Right ventricle myocardium superior (tissue), 1 donor: ENCODE measurements around the gene GNE. TPM values are rescaled to one million over a fixed set of nuclear protein-coding genes. Genes with fewer than 3 reads are reported as not detected.
A peak's percentile ranks its signal among the peaks of the same experiment; 100 is the strongest.
"Not testable (repeated sequence)": the region's sequence is repeated elsewhere in the genome, so short reads cannot be mapped to it uniquely, and the experiment has no call there.

Experiments
- ATAC-seq: fragments of 200-7000 bp; cut with Tn5 transposase; one replicate; pipeline ENCODE4 v1.9.1; 2020; ENCODE audit warnings: mild to moderate bottlenecking; ENCODE audit not compliant: poor library complexity
- DNase-seq: peaks from one replicate; pipeline ENCODE4 v3.0.0-alpha.2; 2020
- intact Hi-C: fragments of 100-400 bp; cut with DNase I; formaldehyde crosslinking; loops from one replicate; pipeline ENCODE4 v1.11.2; 2022
- total RNA-seq: library from RNA; stranded (reverse); fragmentation: NEBNext Ultra II Directional; extraction: Animal tissue kit (Norgen Biotek cat#: 25700); gene quantifications from one replicate; pipeline ENCODE4 v1.2.1, GENCODE V29; 2021
- donor health status: DM: no; HTN: yes; CAD: no; lungs with severe emphysema.

The GNE gene
- total RNA-seq, 1 donor from 2014 or later = 12.4 TPM

DNA sequence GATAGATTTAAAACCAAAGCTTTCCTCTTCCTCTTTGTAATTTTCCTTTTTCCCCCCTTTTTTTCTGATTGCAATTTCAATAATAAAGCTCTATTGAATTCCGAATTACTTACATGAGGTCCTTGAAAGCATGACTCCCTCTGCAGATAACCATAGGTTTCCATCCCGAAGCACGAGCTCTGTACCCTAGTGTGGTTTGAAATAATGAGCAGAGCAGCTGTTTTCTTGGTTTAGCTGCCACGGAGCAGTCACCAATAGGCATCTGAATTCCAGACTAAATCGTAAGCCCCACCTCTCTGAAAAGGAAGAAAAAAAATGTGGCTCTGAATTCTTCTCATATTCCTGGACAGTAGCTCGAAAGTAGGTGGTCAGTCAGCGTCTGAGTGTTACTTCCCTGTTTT lies 18.5 kb upstream of the GNE start:
- DNase-seq (no peak), ATAC-seq (peak; percentile 38)
- intact Hi-C loops = no loop called here

DNA sequence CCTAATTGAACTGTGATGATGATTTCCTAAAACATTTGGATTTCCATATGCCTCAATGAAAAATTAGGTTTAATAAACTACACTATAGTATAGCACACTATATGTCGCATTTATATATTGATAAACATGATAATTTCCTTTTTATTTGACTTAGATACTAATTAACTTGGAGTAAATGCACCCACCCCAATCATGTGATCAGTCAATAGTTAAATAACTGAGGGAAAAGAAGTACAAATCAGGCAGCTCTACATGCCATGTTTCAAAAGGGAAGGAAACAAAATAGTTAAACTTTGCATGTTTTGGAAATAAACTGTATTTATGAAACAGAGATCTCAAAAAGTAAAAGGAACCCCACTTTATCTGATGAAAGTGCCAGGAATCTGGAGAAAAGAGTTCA lies 18.0 kb upstream of the GNE start:
- ATAC-seq = no peak
- DNase-seq = no peak
- intact Hi-C loops = no loop called here

DNA sequence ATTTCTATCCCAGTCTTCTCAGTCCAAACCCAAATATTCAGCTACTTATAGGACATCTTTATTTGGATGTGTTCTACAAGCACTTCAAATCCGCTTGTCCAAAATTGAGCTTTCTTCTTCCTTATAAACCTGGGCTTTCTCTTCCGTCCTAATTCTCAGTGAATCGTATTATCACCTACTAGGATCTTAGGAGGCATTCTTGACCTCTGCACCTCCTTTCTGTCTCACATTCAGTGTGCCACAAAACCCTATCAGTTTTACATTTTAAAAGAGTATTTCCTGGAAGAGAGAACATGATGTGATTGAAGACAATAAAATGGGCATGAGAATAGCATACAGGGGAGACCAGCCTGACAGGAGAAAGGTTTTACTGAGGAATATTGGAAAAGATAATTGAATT lies 16.8 kb upstream of the GNE start:
- DNase-seq (no peak), ATAC-seq (no peak)
- intact Hi-C loops = no loop called here

DNA sequence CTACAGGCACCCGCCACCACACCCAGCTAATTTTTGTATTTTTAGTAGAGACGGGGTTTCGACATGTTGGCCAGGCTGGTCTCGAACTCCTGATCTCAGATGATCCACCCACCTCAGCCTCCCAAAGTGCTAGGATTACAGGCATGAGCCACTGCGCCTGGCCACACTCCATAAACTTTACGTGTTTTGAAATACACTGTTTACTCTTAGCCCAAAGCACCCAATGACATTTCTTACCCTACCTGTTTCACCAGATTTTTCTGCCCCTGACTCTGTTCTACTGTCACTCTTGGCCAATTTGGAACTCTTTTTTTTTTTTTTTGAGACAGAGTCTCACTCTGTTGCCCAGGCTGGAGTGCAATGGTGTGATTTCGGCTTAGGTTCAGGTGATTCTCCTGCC lies 15.1 kb upstream of the GNE start:
- ATAC-seq, intact Hi-C loops, DNase-seq: not testable (repeated sequence)

DNA sequence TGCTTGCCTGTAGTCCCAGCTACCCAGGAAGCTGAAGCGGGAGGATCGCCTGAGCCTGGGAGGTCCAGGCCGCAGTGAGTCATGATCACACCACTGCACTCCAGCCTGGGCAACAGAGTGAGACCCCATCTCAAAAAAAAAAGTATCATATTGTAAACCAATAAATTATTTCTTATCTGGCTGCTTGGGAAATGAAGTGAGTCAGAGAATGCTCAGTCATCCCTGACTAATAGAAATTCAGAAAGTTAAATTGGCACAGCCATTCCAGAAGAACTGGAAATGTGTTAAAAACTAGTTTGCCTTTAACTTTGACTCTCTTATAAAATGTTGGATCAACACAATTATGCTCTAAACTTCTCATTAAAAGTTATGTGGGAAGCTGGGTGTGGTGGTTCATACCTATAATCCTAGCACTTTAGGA lies 9.8 kb upstream of the GNE start:
- intact Hi-C loops = no loop called here
- ATAC-seq (no peak), DNase-seq (no peak)

DNA sequence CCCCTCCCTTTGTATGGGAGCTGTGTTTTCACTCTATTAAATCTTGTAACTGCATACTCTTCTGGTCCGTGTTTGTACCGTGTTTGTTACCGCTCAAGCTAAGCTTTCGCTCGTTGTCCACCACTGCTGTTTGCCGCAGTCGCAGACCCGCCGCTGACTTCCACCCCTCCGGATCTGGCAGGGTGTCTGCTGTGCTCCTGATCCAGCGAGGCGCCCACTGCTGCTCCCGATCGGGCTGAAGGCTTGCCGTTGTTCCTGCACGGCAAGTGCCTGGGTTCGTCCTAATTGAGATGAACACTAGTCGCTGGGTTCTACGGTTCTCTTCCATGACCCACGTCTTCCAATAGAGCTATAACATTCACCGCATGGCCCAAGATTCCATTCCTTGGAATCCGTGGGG lies 6.6 kb upstream of the GNE start:
- DNase-seq = no peak
- intact Hi-C loops = no loop called here
- no peak for ATAC-seq

DNA sequence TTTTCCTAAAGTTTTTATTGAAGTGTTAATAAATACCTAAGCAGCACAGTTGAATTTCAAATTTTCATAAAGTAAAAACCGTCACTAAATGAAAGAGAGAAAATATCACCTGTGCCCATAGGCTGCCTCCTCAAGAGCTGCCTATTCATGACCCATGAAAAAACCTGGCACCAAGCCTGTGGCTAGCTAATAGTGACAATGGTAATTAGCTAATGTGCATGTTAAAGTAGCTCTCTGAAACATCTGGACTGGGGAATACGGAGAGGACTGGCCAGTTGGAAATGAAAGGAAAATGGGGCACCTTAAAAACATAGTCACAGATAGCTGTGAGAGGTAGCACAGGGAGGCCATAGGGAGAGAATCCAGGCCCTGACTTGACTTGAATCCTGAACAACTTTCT lies 5.4 kb upstream of the GNE start:
- intact Hi-C loops = no loop called here
- DNase-seq = no peak
- no peak for ATAC-seq

DNA sequence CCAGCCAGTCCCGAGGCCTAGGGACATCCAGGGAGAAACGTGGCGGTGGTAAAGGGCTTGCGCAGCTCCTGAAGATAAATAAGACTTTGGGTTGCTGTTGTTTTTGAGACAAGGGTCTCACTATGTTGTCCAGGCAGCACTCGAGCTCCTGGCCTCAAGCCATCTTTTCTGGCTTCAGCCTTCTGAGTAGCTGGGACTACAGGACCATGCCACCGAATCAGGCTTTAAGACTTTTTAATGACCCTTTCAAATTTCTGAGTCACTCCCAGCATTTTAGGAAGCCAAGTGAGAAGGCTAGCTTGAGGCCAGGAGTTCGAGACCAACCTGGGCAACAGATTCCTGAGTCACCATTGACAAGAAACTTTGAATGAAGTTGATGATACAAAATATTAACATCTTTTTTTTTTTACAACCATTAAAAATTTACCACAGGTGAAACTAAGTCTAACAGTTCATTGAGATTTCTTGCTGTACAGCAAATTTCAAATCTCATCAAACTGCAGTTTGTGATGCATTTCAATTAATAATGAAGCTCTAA lies 817 bp upstream of the GNE start:
- ATAC-seq (no peak), DNase-seq (no peak)
- intact Hi-C loops = loop anchor here (5.0 kb wide), 1 partner anchor 68 kb away; no protein-coding TSS in a partner anchor

DNA sequence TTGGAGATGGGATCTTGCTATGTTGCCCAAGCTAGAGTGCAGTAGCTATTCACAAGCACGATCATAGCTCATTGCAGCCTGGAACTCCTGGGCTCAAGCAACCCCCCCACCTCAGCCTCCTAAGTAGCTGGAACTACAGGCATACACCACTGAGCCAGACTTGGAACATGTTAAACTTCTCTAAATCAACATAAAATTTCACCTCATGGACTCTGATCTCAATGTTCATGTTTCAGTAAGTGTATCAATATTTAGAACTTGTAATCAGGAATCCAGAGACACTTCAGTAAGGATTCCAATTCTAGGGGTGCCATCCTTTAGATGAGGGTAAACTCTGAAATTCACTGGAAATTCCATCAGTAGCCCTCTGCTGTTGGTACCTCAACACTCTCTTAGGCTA lies 6.8 kb downstream of the GNE start:
- no peak for DNase-seq
- intact Hi-C loops = no loop called here
- no peak for ATAC-seq

DNA sequence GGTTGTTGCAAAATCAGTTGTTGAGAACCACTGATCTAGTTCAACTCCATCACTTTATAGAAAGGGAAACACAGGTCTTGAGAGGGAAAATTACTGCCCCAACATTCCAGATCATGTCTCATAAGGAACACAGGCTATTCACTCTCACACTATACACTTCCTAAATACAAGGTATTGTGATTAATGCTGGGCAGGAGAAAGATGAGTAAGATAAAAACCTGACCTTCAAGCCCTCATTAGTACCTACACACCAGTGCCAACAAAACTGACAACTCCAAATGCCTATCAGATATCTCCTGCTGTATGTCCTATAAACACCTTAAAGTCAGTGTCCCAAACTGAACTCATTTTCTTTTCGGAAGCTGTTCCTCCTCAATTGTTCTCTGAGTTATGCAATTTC lies 8.2 kb downstream of the GNE start:
- intact Hi-C loops = no loop called here
- ATAC-seq (no peak), DNase-seq (no peak)

DNA sequence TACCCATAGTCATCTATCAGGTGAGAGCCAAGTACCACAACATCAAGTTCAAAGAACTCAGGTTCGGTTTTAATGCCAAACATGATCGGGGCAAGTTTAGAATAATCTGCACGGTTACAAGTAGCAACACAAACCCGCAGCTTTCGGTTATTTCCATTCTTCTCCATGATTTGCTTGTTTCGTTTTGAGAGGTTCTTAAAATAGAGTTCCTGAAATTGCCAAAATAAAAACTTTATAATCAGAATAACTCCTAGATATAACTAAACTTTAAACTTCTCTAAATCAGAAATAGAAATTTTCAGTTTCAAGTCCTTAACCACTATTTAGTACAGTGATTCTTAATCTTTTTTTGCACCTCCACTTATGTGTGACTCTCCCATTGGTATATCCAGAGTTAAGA lies 9.1 kb downstream of the GNE start:
- intact Hi-C loops = no loop called here

DNA sequence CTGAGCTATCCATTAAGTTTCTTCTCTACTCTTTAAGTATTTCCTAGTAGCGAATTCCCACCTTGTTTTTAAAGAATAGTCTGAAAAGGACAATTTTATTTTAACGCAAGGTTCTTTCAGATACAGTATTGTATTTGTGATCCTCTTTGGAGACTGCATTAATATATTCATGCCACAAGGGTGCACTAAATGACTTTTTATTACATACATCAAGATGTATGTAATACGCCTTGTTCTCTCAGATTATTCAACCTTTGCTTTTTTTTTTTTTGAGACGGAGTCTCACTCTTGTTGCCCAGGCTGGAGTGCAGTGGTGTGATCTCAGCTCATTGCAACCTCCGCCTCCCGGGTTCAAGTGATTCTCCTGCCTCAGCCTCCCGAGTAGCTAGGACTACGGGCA lies 10.2 kb downstream of the GNE start:
- intact Hi-C loops, DNase-seq, ATAC-seq: not testable (repeated sequence)

More for the DNA sequence above, 9.1 kb downstream of the GNE start:
- DNase-seq = no peak
- no peak for ATAC-seq

DNA sequence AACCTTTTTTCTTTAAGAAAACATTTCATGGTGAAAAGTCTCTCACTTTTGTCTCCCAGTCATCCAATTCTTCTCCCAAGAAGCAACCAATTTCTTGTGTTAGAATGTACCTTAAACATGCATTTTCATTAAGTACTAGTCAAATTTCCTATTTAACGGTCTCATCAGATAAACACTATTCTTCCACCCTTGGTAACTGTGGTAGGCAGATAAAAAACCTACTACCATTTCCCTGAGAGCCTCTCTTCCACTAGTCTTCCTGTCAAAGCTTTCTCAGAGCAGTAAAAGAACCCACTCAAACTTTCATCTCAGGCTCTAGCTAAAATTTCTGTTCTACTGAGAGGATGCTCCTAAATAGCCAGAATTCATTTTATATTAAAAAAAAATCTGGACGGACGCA lies 10.9 kb downstream of the GNE start:
- intact Hi-C loops = no loop called here
- DNase-seq (no peak), ATAC-seq (no peak)

DNA sequence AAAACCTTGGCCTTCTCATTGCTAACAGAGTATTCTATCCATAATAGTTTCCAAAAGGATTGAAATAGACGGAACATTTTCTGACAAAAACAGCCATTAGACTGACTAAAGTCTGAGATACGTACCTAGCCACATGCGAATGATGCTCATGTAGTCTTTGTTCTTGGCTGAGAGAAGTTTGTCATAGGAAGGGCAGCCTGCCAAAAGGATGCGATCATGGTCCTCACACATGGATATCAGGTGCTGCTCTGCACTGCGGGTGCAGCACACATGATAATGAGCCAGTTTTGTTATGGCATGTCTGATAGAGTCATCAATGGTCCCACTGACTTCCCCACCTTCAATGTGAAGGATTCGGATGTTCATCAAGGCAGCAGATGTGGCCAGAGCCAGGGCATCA lies 12.3 kb downstream of the GNE start:
- intact Hi-C loops = no loop called here
- ATAC-seq (no peak), DNase-seq (no peak)

DNA sequence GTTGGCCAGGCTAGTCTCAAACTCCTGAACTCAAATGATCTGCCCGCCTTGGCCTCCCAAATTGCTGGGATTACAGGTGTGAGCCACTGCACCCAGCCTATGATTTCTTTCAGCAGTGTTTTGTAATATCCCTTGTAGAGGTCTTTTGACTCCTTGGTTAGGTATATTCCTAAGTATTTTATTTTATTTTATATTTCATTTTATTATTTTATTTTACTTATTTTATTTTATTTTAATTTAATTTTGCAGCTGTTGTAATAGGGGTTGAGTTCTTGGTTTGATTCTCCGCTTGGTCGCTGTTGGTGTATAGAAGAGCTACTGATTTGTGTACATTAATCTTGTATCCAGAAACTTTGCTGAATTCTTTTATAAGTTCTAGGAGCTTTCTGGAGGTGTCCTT lies 18.6 kb downstream of the GNE start:
- DNase-seq, intact Hi-C loops, ATAC-seq: not testable (repeated sequence)

DNA sequence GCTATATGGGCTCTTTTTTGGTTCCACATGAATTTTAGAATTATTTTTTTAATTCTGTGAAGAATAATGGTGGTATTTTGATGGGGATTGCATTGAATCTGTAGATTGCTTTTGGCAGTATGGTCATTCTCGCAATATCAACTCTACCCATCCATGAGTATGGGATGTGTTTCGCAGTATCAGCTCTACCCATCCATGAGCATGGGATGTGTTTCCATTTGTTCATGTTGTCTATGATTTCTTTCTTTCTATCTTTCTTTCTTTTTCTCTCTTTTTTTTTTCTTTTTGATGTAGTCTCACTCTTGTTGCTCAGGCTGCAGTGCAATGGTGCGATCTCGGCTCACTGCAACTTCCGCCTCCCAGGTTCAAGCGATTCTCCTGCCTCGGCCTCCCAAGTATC lies 19.0 kb downstream of the GNE start:
- DNase-seq, ATAC-seq, intact Hi-C loops: not testable (repeated sequence)

DNA sequence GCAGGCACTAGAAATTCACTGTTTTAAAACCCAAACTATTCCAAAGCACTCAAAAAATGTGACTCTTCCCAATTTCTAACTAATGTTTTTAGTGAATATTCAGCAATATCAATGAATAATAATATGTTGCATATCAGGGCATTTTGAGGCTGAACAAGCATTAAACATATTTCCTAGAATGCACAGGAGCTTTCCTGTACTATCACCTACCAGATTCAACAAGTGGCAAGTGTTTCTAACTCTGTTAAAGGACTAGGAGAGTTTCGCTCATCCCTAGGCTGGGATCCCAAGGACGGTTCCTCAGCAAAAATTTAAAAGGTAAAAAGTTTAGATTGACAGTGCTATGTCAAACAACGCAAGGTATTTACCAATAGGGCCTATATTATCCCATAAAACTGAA lies 21.0 kb downstream of the GNE start:
- ATAC-seq (no peak), DNase-seq (no peak)
- intact Hi-C loops = no loop called here

DNA sequence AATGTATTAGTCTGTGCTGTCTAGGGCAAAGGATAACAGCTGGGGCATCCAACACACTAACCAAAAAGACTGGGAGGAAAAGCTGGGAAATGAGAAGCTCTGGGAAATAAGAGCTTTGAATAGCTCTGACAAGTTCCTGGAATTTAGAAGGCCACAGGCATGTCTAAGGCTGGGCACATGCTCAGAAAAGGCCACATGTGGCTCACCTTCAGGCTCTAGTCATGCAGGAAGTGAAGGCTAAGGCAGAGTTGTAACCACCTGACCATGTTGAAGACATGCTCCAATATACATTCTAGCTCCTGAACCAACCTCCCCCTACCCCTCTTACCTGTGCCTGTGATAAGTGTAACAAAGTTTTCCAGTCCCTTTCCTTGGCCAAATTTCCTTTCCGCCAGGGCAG lies 35.8 kb downstream of the GNE start:
- DNase-seq (no peak), ATAC-seq (no peak)
- intact Hi-C loops = no loop called here

DNA sequence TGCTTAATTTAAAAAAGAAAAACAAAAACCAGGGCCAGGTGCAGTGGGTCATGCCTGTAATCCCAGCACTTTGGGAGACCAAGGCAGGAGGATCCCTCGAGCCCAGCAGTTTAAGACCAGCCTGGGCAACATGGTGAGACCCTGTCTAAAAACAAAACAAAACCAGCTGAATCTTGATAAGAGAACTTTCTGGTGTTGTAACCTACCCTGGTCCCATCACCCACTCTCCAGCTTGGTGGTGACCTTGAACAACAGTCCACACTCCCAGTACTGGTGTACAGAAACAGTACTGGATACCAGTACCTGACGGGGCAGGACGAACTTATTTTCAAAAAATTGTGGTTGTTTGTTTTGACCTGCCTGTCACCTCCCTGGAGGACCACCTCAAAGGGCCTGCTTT lies 36.6 kb downstream of the GNE start:
- DNase-seq (no peak), ATAC-seq (no peak)
- intact Hi-C loops = no loop called here

DNA sequence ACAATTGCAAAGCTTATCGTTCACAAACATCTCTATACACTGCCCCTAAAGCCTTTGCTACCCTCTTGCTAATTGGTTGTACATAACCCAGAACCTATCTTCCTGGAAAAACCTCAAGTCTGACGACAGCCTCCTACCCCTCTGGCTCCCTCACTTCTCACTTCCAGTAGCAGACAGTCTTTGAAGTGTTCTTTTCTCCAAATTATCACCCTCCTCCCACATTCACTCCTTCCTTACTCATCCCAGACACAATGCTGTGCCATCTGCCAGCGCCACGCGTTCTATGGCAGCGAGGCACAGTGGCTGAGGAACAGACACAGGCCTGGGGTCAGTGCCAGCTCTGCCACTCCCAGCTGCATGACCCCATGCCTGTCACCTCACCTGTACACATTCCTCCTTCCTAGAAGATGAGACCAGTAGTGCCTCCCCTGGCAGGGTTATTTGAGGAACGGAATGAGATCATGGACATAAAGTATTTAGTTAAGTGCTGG lies 39.8 kb downstream of the GNE start:
- intact Hi-C loops = no loop called here
- ATAC-seq (no peak), DNase-seq (no peak)

DNA sequence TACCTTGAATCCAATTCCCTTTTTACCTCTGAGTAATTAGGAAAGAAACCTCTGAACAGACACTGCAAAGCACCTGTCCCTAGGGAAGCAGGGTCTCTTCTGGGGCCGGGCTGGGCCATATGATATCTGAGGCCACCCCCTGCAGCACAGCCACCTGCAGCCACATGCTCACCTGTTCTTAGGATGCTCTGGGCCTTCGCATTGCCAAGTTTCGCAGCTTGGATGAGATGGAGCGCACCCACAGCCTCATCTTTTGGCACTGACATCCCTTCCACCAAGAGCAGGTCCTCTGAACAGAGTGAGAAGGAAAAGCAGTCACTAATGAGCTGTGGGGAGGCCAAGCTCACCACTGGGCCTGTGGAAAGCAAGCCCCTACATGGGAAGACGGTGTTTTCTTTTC lies 40.2 kb downstream of the GNE start:
- intact Hi-C loops = no loop called here
- ATAC-seq (no peak), DNase-seq (no peak)
